SJSA1 (cell line): Measurements from ENCODE around the gene ADCY1. TPM values are rescaled to one million over a fixed set of nuclear protein-coding genes. Genes with fewer than 3 reads are reported as not detected.

Source experiments
- DNase-seq, 2 experiments: peaks; one replicate each; pipeline ENCODE4 v3.0.0-alpha.2; 2015 to 2020; ENCODE audit warnings: low spot score in 2 of 2, low read depth in 1 of 2
- H3K27ac ChIP-seq: fragments of 250-450 bp; sonication (Bioruptor Pico); 2 replicates; pipeline ENCODE4 v1.5.1; 2020; ENCODE audit warnings: mild to moderate bottlenecking, moderate library complexity
- H3K27me3 ChIP-seq: fragments of 250-450 bp; sonication (Bioruptor Pico); replicated peaks from 2 replicates; pipeline ENCODE4 v1.5.1; 2020; ENCODE audit warnings: mild to moderate bottlenecking, moderate library complexity
- H3K36me3 ChIP-seq: fragments of 250-450 bp; sonication (Bioruptor Pico); 2 replicates; pipeline ENCODE4 v1.5.1; 2020; ENCODE audit warnings: mild to moderate bottlenecking
- H3K4me1 ChIP-seq: fragments of 250-450 bp; sonication (Bioruptor Pico); replicated peaks from 2 replicates; pipeline ENCODE4 v1.6.1; 2021; ENCODE audit warnings: mild to moderate bottlenecking
- H3K4me3 ChIP-seq: fragments of 250-450 bp; sonication (Bioruptor Pico); 2 replicates; pipeline ENCODE4 v1.5.1; 2020; ENCODE audit warnings: mild to moderate bottlenecking
- H3K9me3 ChIP-seq: fragments of 250-450 bp; sonication (Bioruptor Pico); replicated peaks from 2 replicates; pipeline ENCODE4 v1.5.1; 2020; ENCODE audit warnings: mild to moderate bottlenecking
- total RNA-seq: library from RNA; depleted of rRNA; stranded (reverse); fragments of >200 nt; shearing (Covaris generic); gene quantifications from 2 replicates; pipeline ENCODE4 v1.2.3, GENCODE V29; 2014

ADCY1 gene
- total RNA-seq, 1 experiment from 2014 or later: 0.05 TPM

DNA sequence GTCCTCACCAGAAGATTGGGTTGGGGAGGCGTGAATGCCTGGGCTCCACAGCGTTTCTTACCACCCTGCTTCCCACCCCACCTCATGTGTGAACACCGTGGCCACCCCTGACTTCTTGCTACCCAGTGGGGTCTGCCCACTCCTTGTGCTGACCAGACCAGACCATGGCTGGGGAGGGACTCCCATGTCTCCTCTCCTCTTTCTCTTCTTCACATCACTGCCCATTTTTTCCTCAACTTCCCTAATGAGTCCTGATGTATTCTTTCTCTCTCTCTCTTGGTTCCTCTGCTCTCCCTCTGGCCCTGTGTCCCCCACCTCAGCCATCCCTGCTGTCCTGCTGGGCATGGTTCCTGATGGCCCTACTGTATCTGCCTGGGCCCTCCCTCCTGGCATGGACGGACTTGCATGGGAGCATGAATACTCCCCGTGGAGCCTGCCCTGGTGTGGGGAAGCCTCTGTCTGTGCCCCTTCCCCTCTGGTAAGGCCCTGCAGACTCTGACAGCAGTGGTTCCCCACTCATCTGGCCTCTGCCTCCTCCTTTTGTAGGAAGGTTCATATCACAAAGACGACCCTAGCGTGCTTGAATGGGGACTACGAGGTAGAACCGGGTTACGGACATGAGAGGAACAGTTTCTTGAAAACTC, 85.5 kb downstream of the ADCY1 start:
- DNase-seq: peak in 1 of 2 experiments; percentile 37
- Histone ChIP-seq H3K27ac (no peak overlapping the region), H3K36me3 (no peaks in the 10 kb centered on the region), H3K4me1 (no peaks in the 10 kb centered on the region), H3K27me3 (no peaks in the 10 kb centered on the region), H3K4me3 (no peak overlapping the region), H3K9me3 (no peaks in the 10 kb centered on the region)

DNA sequence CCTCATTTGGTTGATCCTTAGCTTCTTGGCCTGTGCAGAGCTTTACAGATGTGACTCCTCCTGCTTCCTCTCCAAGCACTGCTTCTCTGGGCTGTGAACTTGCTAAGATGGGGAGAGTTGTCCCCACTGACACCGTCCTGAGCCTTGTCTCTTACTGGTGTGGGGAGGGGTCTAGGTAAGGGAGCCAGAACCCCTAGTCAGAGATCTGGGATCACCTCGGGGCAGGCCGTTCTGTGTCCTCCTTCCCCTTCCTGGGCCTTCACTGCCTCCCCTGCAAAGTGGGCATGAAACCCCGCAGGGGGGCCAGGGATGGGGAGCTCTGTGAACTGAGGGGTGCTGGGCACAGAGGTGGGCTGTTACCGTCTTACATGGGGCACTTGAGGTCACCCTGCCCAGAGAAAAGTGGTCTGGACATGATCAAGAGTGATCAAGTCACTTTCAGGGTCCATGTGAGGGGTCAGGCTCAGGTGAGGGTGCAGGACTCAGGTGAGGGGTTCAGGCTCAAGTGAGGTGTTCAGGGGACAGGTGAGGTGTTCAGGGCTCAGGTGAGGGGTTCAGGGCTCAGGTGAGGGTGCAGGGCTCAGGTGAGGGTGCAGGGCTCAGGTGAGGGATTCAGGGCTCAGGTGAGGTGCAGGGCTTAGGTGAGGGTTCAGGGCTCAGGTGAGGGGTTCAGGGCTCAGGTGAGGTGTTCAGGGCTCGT, 86.2 kb downstream of the ADCY1 start:
- H3K9me3 ChIP-seq: no peaks in the 10 kb centered on the region
- H3K27me3 ChIP-seq: no peaks in the 10 kb centered on the region
- H3K27ac ChIP-seq: no peak overlapping the region
- DNase-seq: peak in 1 of 2 experiments; percentile 21
- no peak overlapping the region for H3K4me3 ChIP-seq
- H3K36me3 ChIP-seq: no peaks in the 10 kb centered on the region
- H3K4me1 ChIP-seq: no peaks in the 10 kb centered on the region

DNA sequence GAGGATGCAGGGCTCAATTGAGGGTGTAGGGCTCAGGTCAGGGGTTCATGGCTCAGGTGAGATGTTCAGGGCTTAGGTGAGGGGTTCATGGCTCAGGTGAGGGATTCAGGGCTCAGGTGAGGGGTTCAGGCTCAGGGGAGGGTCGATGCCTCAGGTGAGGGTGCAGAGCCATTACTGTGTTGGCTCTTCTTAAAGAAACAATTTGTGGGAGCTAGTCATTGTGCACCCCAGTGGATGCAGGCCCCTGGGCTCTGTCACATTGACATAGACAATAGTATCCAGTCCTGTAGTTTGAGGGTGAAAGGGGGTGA, 86.7 kb downstream of the ADCY1 start:
- Histone ChIP-seq H3K27me3 (no peaks in the 10 kb centered on the region), H3K9me3 (no peaks in the 10 kb centered on the region), H3K4me1 (no peaks in the 10 kb centered on the region), H3K4me3 (no peak overlapping the region), H3K36me3 (no peaks in the 10 kb centered on the region), H3K27ac (no peak overlapping the region)
- DNase-seq: peak in 1 of 2 experiments; percentile 29

DNA sequence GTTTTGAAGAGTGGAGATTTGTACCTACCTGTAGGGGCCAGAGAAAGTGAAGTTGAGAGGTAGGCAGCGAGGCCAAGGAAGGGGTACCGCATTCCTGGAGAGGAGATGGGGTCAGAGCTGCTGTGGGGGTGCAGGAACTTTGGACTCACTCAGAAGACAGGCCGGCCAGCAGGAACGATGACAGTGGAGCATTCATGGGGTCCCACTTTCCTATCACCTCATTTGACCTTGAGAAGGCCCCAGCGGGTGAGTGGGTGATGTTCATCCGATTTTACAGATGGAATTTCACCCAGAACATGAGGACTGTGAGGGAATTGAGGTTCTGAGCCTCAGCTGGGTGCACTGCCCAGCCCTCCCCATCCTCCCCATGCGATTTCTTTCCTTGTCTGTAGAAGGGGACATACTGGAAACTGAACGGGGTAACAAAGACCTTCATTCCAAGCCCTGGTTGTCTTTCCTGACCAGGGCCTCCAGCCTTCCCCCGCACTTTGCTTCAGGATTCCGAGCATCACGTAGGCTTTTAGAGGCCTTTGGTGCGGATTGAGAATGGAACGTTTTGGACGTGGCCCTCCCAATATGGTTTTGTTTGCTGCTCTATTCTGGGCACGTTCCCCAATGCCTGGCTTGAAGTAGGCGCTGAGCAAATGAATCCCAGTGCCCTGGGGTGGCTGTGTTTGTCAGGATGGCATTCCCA, 87.3 kb downstream of the ADCY1 start:
- no peaks in the 10 kb centered on the region for H3K4me1 ChIP-seq
- H3K9me3 ChIP-seq: no peaks in the 10 kb centered on the region
- no peaks in the 10 kb centered on the region for H3K36me3 ChIP-seq
- no peaks in the 10 kb centered on the region for H3K27me3 ChIP-seq
- H3K27ac ChIP-seq: no peak overlapping the region
- no peak overlapping the region for H3K4me3 ChIP-seq
- peak in 1 of 2 experiments; percentile 35 for DNase-seq

DNA sequence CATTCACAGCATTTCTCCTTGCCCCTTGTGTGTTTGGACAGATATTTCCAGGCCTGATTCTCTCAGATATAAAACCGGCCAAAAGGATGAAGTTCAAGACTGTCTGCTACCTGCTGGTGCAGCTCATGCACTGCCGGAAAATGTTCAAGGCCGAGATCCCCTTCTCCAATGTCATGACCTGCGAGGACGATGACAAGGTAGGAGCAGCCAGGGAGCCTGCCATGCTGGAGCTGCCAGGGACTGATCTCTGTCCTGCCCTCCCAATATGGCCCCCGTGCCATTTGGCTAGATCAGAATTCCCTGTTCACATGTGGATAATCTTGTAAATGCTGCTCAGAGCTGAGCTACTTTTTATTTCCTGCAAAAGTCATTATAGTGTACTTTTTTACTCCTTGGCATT, 87.8 kb downstream of the ADCY1 start:
- Histone ChIP-seq H3K4me1 (no peaks in the 10 kb centered on the region), H3K36me3 (no peaks in the 10 kb centered on the region), H3K27me3 (no peaks in the 10 kb centered on the region), H3K27ac (no peak overlapping the region), H3K4me3 (no peak overlapping the region), H3K9me3 (no peaks in the 10 kb centered on the region)
- DNase-seq: peak in 1 of 2 experiments; percentile 18

DNA sequence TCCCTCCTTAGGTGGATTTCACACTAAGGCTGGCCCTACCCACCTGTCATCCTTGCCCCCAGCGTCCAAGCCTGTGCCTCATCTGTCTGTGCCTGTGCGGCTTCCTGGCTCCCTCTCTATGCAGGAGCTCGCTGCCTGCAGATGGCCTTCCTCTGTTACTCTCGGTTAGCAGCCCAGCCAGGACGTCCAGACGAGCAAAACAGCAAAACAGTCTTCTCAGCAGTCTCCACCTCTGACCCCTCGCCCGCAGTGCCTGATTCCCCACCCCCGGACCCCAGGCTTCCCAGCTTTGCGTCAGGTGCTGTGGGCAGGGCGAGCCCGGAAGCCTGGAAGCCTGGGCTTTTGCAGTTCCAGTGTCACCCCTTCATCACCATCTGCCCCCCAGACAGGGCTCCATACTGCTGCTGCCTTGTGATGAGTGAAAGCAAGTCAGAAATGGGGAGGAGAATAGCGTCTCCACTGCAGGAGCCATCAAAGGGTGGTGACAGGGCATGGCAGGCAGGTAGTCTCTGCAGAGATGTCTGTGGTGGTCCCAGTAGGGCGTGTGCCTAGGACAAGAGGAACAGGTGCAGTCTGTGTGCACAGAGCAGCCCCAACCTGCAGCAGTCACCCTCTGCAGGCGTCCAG, 88.5 kb downstream of the ADCY1 start:
- H3K36me3 ChIP-seq: no peaks in the 10 kb centered on the region
- no peaks in the 10 kb centered on the region for H3K27me3 ChIP-seq
- H3K9me3 ChIP-seq: no peaks in the 10 kb centered on the region
- H3K27ac ChIP-seq: no peak overlapping the region
- no peak overlapping the region for H3K4me3 ChIP-seq
- H3K4me1 ChIP-seq: no peaks in the 10 kb centered on the region
- DNase-seq: peak in 1 of 2 experiments; percentile 38

DNA sequence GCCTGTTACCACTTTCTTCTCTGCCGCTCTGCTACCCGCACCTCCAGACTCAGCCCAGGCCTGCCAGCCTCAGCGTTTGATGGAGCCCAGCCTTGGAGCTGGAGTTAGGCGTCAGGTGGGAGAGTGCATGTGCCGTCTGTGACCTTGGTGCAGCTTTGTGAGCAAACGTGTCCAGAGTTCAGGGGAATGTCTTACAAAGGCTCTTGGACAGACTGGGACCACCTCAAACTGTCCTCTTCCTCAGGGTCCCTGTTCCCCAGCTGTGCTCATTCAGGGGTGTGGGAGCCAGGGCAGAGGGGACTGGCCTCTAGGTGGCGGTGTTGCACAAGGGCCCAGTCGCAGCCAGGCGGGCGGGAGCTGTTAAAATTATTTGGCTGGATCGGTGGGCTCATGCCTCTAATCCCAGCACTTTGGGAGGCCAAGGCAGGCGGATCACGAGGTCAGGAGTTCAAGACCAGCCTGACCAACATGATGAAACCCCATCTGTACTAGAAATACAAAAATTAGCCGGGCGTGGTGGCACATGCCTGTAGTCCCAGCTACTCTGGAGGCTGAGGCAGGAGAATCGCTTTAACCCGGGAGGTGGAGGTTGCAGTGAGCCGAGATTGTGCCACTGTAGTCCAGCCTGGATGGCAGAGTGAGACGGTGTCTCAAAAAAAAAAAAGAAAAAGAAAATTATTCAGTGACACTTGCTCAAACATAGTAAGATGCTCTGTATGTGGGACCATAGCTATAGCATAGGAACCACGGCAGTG, 89.2 kb downstream of the ADCY1 start:
- Histone ChIP-seq H3K4me3 (no peak overlapping the region), H3K27ac (no peak overlapping the region), H3K27me3 (no peaks in the 10 kb centered on the region), H3K36me3 (no peaks in the 10 kb centered on the region), H3K4me1 (no peaks in the 10 kb centered on the region), H3K9me3 (no peaks in the 10 kb centered on the region)
- peak in 1 of 2 experiments; percentile 42 for DNase-seq

DNA sequence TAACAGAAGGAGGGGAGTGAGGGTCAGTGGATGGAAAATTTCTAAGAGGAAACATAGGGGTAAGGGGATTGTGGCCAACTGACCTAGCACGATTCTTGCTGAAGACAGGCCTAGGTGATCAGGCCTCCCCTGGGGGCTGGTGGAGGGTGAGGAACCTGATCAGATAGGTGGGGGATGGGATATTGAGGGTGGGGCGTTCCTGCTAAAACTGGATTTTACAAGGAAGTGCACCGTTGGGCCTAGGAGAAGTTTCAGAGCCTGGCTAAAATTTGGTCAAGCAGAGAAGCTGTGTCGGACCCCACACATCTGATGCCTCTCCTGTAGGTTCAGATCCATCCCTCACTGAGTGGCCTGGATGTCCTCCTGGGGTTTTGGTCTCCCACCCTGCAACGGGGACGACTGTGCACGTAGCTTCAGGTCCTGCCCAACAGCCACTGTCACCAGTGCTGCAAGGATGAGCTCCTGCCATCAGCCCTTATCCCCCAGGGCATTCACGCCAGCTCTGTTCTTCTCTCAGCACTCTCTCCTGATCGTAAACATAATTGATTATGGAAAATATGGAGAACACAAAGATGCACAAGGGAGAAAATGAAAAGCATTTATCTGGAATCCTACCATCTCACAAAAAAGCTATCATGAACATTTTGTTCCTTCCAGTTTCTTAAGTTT, 89.9 kb downstream of the ADCY1 start:
- Histone ChIP-seq H3K27ac (no peak overlapping the region), H3K27me3 (no peaks in the 10 kb centered on the region), H3K9me3 (no peaks in the 10 kb centered on the region), H3K4me3 (no peak overlapping the region), H3K4me1 (no peaks in the 10 kb centered on the region), H3K36me3 (no peaks in the 10 kb centered on the region)
- DNase-seq: peak in 1 of 2 experiments; percentile 14

DNA sequence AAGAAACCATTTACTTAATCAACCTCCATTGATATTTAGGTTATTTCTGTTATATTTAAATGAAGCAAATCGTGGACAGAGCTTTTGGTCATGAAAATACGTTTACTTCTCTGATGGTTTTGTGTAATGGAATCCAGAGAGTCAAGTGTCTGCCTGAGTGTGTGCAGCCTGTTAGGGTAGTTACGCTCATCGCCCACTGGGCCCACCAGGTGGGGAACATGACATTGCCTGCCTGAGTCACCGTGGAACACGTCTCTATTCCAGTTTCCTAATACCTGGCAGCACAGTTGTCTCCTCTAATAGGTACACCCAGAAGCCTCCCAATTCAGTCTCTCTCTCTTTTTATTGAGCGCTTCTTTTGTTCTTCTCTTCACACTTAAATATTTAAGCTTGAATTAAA, 91.0 kb downstream of the ADCY1 start:
- H3K27me3 ChIP-seq: no peaks in the 10 kb centered on the region
- H3K4me3 ChIP-seq: no peak overlapping the region
- H3K9me3 ChIP-seq: no peaks in the 10 kb centered on the region
- no peaks in the 10 kb centered on the region for H3K4me1 ChIP-seq
- no peaks in the 10 kb centered on the region for H3K36me3 ChIP-seq
- peak in 1 of 2 experiments; percentile 8 for DNase-seq
- H3K27ac ChIP-seq: no peak overlapping the region

DNA sequence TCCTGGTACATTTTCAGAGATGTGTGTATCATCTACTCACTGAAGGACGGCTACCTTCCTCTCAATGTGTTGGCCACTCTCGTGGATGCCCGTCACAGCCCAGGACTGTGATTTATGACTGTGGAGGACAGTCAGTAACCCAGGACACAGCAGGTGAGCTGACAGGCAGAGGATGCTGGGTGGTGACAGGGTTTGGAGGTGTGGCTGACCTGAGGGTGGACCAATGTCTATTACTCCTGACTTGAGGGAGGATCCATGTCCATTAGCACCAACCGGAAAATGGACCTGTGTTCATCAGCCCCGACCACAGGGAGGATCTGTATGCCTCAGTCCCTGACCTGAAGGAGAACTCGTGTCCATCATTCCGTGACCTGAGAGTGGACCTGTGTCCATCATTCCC, 96.1 kb downstream of the ADCY1 start:
- H3K27ac ChIP-seq: no peak overlapping the region
- no peaks in the 10 kb centered on the region for H3K9me3 ChIP-seq
- no peaks in the 10 kb centered on the region for H3K36me3 ChIP-seq
- H3K4me3 ChIP-seq: no peak overlapping the region
- peak in 1 of 2 experiments; percentile 14 for DNase-seq
- no peaks in the 10 kb centered on the region for H3K4me1 ChIP-seq
- peaks cover 6% of the 10 kb centered on the region; the same call in 1 of the 2 replicates for H3K27me3 ChIP-seq

DNA sequence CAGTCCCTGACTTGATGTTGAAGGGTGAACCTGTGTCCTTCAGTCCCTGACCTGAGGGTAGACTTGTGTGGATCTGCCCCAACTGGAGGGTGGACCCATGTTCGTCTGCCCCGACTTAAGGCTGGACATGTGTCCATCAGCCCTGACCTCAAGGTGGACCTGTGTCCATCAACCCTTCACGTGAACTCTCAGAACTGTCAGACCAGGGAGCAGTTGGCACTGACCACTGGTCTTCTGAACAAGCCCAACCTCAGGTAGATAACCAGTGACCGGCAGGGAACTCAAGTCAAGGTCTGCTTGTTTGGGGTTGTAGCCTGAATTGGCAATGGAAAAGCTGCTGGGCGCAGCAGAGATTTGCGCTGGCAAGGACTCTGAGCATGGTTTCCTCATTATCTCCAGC, 96.5 kb downstream of the ADCY1 start:
- DNase-seq: no peak
- Histone ChIP-seq H3K9me3 (no peaks in the 10 kb centered on the region), H3K27ac (no peak overlapping the region), H3K4me3 (no peak overlapping the region), H3K4me1 (no peaks in the 10 kb centered on the region), H3K36me3 (no peaks in the 10 kb centered on the region), H3K27me3 (peaks cover 6% of the 10 kb centered on the region; the same call in 1 of the 2 replicates)

DNA sequence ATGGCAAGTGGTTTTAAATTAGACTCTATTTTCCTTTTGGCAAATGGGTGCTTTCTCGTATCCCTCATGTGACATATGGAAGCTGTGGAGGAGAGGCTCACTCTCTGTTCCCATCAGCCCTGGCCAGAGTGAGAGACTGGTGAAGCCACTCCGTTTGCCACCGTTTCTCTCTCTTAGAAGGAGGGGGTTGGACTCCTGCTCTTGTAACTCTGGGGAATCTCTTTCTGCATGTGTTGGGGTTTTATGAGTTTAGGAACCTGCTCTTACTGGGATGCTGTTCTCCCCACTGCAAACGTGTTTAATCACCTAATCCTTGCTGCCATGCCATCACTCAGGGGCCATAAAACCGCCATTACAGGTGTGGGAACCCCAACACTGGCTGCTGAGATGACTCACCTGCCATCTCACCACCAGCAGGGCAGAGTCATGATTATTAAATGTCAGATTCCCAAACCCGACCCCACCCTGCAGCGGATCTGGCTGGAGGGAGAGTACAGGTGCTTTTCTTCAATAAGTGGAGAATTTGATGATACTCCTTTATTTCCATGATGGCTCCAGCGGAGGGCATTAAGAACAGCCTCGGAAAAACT, 103.2 kb downstream of the ADCY1 start:
- peak in 1 of 2 experiments; percentile 9 for DNase-seq

More for the DNA sequence above, 103.2 kb downstream of the ADCY1 start:
- H3K9me3 ChIP-seq: no peaks in the 10 kb centered on the region
- no peak overlapping the region for H3K27ac ChIP-seq
- H3K4me1 ChIP-seq: no peaks in the 10 kb centered on the region
- no peaks in the 10 kb centered on the region for H3K36me3 ChIP-seq
- H3K27me3 ChIP-seq: peaks cover 6% of the 10 kb centered on the region; the same call in 1 of the 2 replicates
- H3K4me3 ChIP-seq: no peak overlapping the region
